ENCODE results near the gene NAPEPLD. TPM values are rescaled to one million over a fixed set of nuclear protein-coding genes. Genes with fewer than 3 reads are reported as not detected.
"Not testable (repeated sequence)": the region's sequence is repeated elsewhere in the genome, so short reads cannot be mapped to it uniquely, and the experiment has no call there.

The NAPEPLD gene
- total RNA-seq, 2 experiments from 2014 or later = 1.5 to 1.7 TPM

DNA sequence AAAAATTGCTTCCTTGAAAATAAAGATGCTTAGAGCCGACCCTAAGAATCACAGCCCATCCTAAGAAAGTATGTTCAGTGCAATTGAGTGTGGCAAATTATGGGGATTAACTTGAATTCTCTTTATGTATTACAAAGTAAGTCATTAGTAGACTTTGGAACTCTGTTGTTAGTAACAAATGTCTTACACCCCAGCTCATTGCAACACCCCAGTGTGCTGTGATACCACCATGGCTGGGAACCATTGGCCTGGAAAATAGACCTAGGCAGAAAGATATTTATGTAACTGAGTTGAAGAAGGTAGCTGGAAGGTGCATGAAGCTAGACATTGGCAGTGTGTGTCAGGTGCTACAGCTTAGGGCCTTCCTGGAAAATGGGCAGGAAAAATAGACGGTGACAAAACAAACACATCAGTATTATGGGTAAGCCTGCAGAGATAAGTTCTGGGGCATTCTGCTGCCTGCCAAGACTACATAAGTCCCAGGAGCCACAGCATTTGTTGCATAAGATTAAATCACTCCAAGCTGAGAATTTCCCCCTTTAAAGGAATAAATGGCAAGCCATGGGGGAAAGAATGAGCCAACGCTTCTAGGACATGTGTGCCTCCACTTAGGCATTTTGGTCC is 18.1 kb upstream of the NAPEPLD start:
- H3K4me3 Mint-ChIP-seq; DNase-seq; POLR2A ChIA-PET; H3K9me3 ChIP-seq (ENCODE audit: control insufficient read depth in 1 of 2, insufficient read depth in 1 of 2, low read length in 2 of 2); H3K27ac ChIP-seq (ENCODE audit: low read depth in 1 of 2, low read length in 2 of 2); ATAC-seq (ENCODE audit: poor library complexity); H3K27ac Mint-ChIP-seq; CTCF ChIA-PET; H3K27me3 ChIP-seq (ENCODE audit: control insufficient read depth in 1 of 2, insufficient read depth in 2 of 2, low read length in 2 of 2); intact Hi-C loops (cut with DNase I, micrococcal nuclease); H3K36me3 ChIP-seq (ENCODE audit: insufficient read depth, low read length); H3K4me3 ChIP-seq (ENCODE audit: low read length); H3K4me1 ChIP-seq (ENCODE audit: insufficient read depth, low read length); H3K27me3 Mint-ChIP-seq; H3K4me1 Mint-ChIP-seq (ENCODE audit: low read depth); H3K9me3 Mint-ChIP-seq; H3K36me3 Mint-ChIP-seq (ENCODE audit: low read depth): not testable (repeated sequence)

DNA sequence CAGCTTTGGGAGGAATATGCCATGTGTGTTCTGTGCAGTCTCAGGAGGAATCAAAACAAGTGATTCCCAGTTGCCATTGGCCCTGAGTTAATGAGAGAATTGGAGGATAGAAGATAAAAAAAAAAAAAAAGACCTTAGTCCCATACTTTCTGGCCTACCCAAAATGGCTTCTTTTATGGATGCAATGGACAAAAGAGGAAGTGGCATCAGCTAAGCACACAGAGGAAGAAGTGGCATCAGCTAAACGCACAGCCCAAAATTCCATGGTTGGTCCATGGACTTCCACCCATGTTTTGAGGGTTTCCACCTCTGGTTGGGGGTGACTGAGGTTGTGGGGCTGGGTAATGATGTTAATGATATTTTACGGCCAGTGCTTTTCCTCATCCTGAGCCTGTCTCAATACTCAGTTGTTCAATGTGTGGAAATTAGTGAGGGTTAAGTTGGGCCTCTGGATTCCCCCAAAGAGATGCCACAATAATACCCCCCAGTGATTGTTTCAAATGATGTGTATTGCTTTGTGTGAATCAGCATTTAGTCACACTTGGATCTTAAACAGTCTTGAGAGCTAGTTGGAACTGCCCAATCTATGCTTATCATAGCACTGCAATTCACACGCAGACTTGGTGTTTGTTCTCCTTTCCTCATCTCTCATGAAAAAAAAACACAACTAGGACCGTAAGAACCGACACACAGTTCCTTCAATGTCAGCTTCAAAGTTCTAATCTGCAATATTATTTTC is 14.4 kb upstream of the NAPEPLD start:
- H3K36me3 Mint-ChIP-seq (ENCODE audit: low read depth); H3K27me3 ChIP-seq (ENCODE audit: control insufficient read depth in 1 of 2, insufficient read depth in 2 of 2, low read length in 2 of 2); H3K27ac Mint-ChIP-seq; ATAC-seq (ENCODE audit: poor library complexity); H3K4me1 ChIP-seq (ENCODE audit: insufficient read depth, low read length); POLR2A ChIA-PET; H3K36me3 ChIP-seq (ENCODE audit: insufficient read depth, low read length); intact Hi-C loops (cut with DNase I, micrococcal nuclease); H3K9me3 Mint-ChIP-seq; H3K4me3 ChIP-seq (ENCODE audit: low read length); H3K27me3 Mint-ChIP-seq; DNase-seq; CTCF ChIA-PET; H3K4me1 Mint-ChIP-seq (ENCODE audit: low read depth); H3K4me3 Mint-ChIP-seq; H3K9me3 ChIP-seq (ENCODE audit: control insufficient read depth in 1 of 2, insufficient read depth in 1 of 2, low read length in 2 of 2); H3K27ac ChIP-seq (ENCODE audit: low read depth in 1 of 2, low read length in 2 of 2): not testable (repeated sequence)

DNA sequence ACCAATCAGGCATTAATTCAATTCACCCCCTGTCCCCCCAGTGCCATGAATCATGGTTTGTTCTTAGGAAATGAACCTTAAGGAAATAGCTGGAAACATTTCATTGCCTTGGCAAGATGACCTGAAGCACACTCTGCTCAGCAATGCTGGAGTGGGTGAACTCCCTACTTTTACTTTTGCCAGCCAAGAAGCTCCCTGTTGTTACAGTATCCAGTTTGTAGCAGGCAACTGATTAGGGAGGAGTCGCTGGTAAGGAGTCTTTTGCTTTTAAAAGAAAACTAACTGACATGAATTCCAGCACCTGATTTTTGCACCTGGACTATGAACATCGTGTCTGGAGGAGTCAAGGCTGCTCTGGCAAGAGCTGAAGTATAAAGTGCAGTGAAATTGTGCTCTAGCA is 13.7 kb upstream of the NAPEPLD start:
- H3K27ac ChIP-seq (ENCODE audit: low read depth in 1 of 2, low read length in 2 of 2); H3K4me3 Mint-ChIP-seq; H3K27ac Mint-ChIP-seq; POLR2A ChIA-PET; H3K36me3 ChIP-seq (ENCODE audit: insufficient read depth, low read length); H3K4me1 ChIP-seq (ENCODE audit: insufficient read depth, low read length); H3K4me3 ChIP-seq (ENCODE audit: low read length); H3K9me3 Mint-ChIP-seq; H3K9me3 ChIP-seq (ENCODE audit: control insufficient read depth in 1 of 2, insufficient read depth in 1 of 2, low read length in 2 of 2); ATAC-seq (ENCODE audit: poor library complexity); intact Hi-C loops (cut with DNase I, micrococcal nuclease); H3K27me3 ChIP-seq (ENCODE audit: control insufficient read depth in 1 of 2, insufficient read depth in 2 of 2, low read length in 2 of 2); H3K4me1 Mint-ChIP-seq (ENCODE audit: low read depth); CTCF ChIA-PET; H3K36me3 Mint-ChIP-seq (ENCODE audit: low read depth); H3K27me3 Mint-ChIP-seq; DNase-seq: not testable (repeated sequence)

DNA sequence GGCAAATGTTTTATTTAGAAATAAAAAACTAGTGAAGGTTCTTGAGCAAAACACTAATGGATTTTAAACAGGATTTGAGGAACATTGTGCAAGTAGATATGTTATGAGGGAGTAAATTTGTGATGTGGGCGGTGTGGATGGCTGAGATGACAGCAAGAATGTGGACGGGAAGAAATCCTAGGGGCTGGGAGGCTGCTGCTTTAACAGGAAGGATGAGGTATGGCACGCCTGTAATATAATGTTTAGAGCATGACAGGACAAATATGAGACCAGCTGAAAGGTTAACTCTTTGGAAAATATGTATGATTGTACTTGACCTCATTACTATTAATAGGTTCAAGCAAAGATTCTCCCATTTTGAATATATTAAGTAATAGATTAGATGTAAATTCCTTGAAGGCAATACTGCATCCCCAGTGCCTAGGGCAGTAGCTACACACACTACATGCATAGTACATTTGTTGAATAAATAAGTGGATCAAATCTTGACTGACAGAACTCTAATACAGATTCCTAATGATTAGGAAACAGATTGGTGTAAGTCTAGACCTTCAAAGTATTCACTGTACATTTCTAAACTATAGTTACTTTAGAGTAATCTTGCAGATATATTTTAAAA is 13.2 kb upstream of the NAPEPLD start:
- intact Hi-C loops (cut with DNase I, micrococcal nuclease); ATAC-seq (ENCODE audit: poor library complexity); H3K4me1 Mint-ChIP-seq (ENCODE audit: low read depth); CTCF ChIA-PET; H3K36me3 ChIP-seq (ENCODE audit: insufficient read depth, low read length); H3K27ac Mint-ChIP-seq; H3K36me3 Mint-ChIP-seq (ENCODE audit: low read depth); H3K4me3 ChIP-seq (ENCODE audit: low read length); H3K27me3 Mint-ChIP-seq; POLR2A ChIA-PET; H3K27ac ChIP-seq (ENCODE audit: low read depth in 1 of 2, low read length in 2 of 2); H3K4me3 Mint-ChIP-seq; H3K27me3 ChIP-seq (ENCODE audit: control insufficient read depth in 1 of 2, insufficient read depth in 2 of 2, low read length in 2 of 2); H3K9me3 Mint-ChIP-seq; H3K4me1 ChIP-seq (ENCODE audit: insufficient read depth, low read length); DNase-seq; H3K9me3 ChIP-seq (ENCODE audit: control insufficient read depth in 1 of 2, insufficient read depth in 1 of 2, low read length in 2 of 2): not testable (repeated sequence)

DNA sequence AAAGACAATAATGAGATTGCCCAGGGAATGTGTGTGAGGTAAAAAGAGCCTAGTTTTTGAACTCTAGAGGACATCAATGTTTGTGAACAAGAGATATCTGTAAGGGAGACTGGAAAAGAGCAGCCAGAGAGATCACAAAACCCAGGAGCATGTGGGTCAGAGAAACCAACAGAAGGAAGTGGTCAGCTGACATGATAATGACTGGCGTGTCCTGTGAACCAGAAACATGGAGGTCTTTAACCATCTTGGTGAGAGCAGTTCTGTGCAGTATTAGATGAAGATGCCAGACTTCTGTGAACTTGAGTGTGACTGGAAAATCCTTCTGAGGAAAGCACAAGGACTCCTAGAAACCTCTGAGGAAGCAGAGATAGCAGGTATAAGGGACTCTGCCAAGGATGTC is 10.2 kb upstream of the NAPEPLD start:
- ATAC-seq (ENCODE audit: poor library complexity); CTCF ChIA-PET; H3K4me1 Mint-ChIP-seq (ENCODE audit: low read depth); DNase-seq; H3K4me3 ChIP-seq (ENCODE audit: low read length); H3K36me3 ChIP-seq (ENCODE audit: insufficient read depth, low read length); H3K27ac Mint-ChIP-seq; H3K4me3 Mint-ChIP-seq; H3K9me3 ChIP-seq (ENCODE audit: control insufficient read depth in 1 of 2, insufficient read depth in 1 of 2, low read length in 2 of 2); POLR2A ChIA-PET; intact Hi-C loops (cut with DNase I, micrococcal nuclease); H3K36me3 Mint-ChIP-seq (ENCODE audit: low read depth); H3K27me3 Mint-ChIP-seq; H3K27me3 ChIP-seq (ENCODE audit: control insufficient read depth in 1 of 2, insufficient read depth in 2 of 2, low read length in 2 of 2); H3K9me3 Mint-ChIP-seq; H3K27ac ChIP-seq (ENCODE audit: low read depth in 1 of 2, low read length in 2 of 2): not testable (repeated sequence)
- H3K4me1 ChIP-seq (ENCODE audit: insufficient read depth, low read length) = peaks cover 10% of the 10 kb centered on the region

DNA sequence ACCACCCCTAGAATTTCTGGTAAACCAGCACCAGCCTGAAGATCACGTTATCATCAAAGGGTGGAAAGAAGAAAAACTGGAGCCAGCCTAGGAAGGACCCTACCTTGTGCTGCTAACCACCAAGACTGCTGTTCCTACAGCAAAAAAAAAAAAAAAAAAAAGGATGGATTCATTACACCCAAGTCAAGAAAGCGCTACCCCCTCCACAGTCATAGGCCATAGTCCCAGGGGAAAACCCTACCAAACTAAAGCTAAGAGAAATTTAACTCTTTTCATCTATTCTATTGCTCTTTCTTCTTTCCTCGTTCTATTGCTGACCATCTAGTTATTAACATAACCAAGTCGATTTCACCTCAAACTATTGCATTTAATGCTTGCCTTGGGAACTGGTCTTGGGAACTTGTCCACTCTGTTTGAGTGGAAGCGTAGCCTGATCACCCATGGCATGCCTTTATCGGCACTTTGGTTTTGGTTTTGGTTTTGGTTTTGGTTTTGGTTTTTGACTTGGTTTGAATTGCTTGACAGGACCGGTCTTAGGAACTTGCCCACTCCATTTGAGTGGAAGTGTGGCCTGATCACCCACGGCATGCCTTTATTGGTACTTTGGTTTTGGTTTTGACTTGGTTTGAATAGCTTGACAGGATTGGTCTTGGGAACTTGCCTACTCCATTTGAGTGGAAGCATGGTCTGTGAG is 6.6 kb upstream of the NAPEPLD start:
- H3K27ac Mint-ChIP-seq; intact Hi-C loops (cut with DNase I, micrococcal nuclease); H3K27me3 Mint-ChIP-seq; H3K27me3 ChIP-seq (ENCODE audit: control insufficient read depth in 1 of 2, insufficient read depth in 2 of 2, low read length in 2 of 2); H3K27ac ChIP-seq (ENCODE audit: low read depth in 1 of 2, low read length in 2 of 2); ATAC-seq (ENCODE audit: poor library complexity); CTCF ChIA-PET; H3K9me3 ChIP-seq (ENCODE audit: control insufficient read depth in 1 of 2, insufficient read depth in 1 of 2, low read length in 2 of 2); H3K36me3 ChIP-seq (ENCODE audit: insufficient read depth, low read length); H3K9me3 Mint-ChIP-seq; H3K36me3 Mint-ChIP-seq (ENCODE audit: low read depth); H3K4me1 Mint-ChIP-seq (ENCODE audit: low read depth): not testable (repeated sequence)
- DNase-seq = peak in 3 of 14 experiments; percentile 48 to 66 (median 55)
- Histone ChIP-seq H3K4me1 (ENCODE audit: insufficient read depth, low read length) (peaks cover 10% of the 10 kb centered on the region), H3K4me3 (ENCODE audit: low read length) (peak overlapping the region; percentile 43)
- POLR2A ChIA-PET = interaction anchor here (1.2 kb wide), 1 partner anchor 80 kb away, joined by 3 read pairs; the partner anchor contains the start of genes ARMC10 and FBXL13
- H3K4me3 Mint-ChIP-seq = peak overlapping the region; percentile 32

Data from CD4-positive, alpha-beta T cell (primary cell).